HCT116 (cell line): Measurements from ENCODE around the gene AKIRIN2.

Experiments
- CBX3 ChIP-seq: IDR thresholded peaks from 2 replicates; pipeline ENCODE4 v1.6.1; 2012; ENCODE audit warnings: low read depth
- CTCF ChIP-seq, 3 experiments: fragments of 200-600 bp in 1 of 3; sonication (generic) in 1 of 3; IDR thresholded peaks in 2 of 3; conservative IDR thresholded peaks in 1 of 3; 2 replicates each; pipeline ENCODE4 v1.5.1; 2012 to 2017; ENCODE audit warnings: low read depth in 2 of 3, low read length in 2 of 3, antibody characterized with exemption in 1 of 3, borderline replicate concordance in 1 of 3, control low read depth in 1 of 3, mild to moderate bottlenecking in 1 of 3, mixed read lengths in 1 of 3, mixed run types in 1 of 3, moderate library complexity in 1 of 3; ENCODE audit not compliant: insufficient read depth in 1 of 3
- EZH2 ChIP-seq: fragments of 200-600 bp; sonication (generic); IDR thresholded peaks from 2 replicates; pipeline ENCODE4 v1.6.1; 2017; ENCODE audit warnings: antibody characterized with exemption, mixed run types

GRCh38 chr6:87639373-87639772 lies 62.7 kb downstream of the AKIRIN2 start:
- no peak for TF ChIP-seq CBX3
- TF ChIP-seq CTCF (IDR thresholded peaks at IDR 0.05 in 2 of 3, conservative IDR thresholded peaks at IDR 0.05 in 1 of 3; ENCODE audit: borderline replicate concordance in 1 of 3, insufficient read depth in 1 of 3, low read depth in 2 of 3, low read length in 2 of 3): no peak
- no peak for TF ChIP-seq EZH2
